ENCODE results near the gene NADSYN1.

NADSYN1 gene

GRCh38 chr11:71426413-71426812 is 26.6 kb upstream of the NADSYN1 start:
- H3K9me2 ChIP-seq (replicated peaks; ENCODE audit: insufficient read depth, low read length), result no peaks in the 10 kb centered on the region
- H3K27ac ChIP-seq (ENCODE audit: low read depth, low read length), result no peak overlapping the region
- H3K9me3 ChIP-seq (ENCODE audit: insufficient read depth, low read length), result no peaks in the 10 kb centered on the region
- H3K4me3 ChIP-seq (ENCODE audit: insufficient read depth, low read length, poor library complexity, severe bottlenecking), result no peak overlapping the region
- H3K36me3 ChIP-seq (ENCODE audit: low read length), result no peaks in the 10 kb centered on the region
- H3K4me2 ChIP-seq (ENCODE audit: low read depth, low read length, poor library complexity, severe bottlenecking), result no peak overlapping the region
- no peaks in the 10 kb centered on the region for H3K27me3 ChIP-seq (ENCODE audit: low read length)
- no peaks in the 10 kb centered on the region for H3F3A ChIP-seq (ENCODE audit: insufficient read depth)
- H3K9ac ChIP-seq (ENCODE audit: low read length), result no peak overlapping the region
- TF ChIP-seq, protein P1, sequence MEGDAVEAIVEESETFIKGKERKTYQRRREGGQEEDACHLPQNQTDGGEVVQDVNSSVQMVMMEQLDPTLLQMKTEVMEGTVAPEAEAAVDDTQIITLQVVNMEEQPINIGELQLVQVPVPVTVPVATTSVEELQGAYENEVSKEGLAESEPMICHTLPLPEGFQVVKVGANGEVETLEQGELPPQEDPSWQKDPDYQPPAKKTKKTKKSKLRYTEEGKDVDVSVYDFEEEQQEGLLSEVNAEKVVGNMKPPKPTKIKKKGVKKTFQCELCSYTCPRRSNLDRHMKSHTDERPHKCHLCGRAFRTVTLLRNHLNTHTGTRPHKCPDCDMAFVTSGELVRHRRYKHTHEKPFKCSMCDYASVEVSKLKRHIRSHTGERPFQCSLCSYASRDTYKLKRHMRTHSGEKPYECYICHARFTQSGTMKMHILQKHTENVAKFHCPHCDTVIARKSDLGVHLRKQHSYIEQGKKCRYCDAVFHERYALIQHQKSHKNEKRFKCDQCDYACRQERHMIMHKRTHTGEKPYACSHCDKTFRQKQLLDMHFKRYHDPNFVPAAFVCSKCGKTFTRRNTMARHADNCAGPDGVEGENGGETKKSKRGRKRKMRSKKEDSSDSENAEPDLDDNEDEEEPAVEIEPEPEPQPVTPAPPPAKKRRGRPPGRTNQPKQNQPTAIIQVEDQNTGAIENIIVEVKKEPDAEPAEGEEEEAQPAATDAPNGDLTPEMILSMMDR (IDR thresholded peaks at IDR 0.05; ENCODE audit: insufficient read depth, low read length, poor library complexity, severe bottlenecking), result no peak
- no peak for TF ChIP-seq EZH2phosphoT487 (conservative IDR thresholded peaks at IDR 0.05; ENCODE audit: low read length)
- no peak overlapping the region for H2AFZ ChIP-seq (ENCODE audit: low read depth, low read length, severe bottlenecking)
- H3K79me2 ChIP-seq (ENCODE audit: insufficient read depth, low read length), result no peaks in the 10 kb centered on the region
- no peaks in the 10 kb centered on the region for H4K20me1 ChIP-seq (ENCODE audit: low read depth, low read length)

GRCh38 chr11:71428861-71429435 is 24.1 kb upstream of the NADSYN1 start:
- Histone ChIP-seq H3K36me3 (ENCODE audit: low read length) (no peaks in the 10 kb centered on the region), H3K4me3 (ENCODE audit: insufficient read depth, low read length, poor library complexity, severe bottlenecking) (no peak overlapping the region), H3K27ac (ENCODE audit: low read depth, low read length) (no peak overlapping the region), H3K9me3 (ENCODE audit: insufficient read depth, low read length) (no peaks in the 10 kb centered on the region), H4K20me1 (ENCODE audit: low read depth, low read length) (no peaks in the 10 kb centered on the region), H3F3A (ENCODE audit: insufficient read depth) (no peaks in the 10 kb centered on the region), H3K9ac (ENCODE audit: low read length) (no peak overlapping the region), H2AFZ (ENCODE audit: low read depth, low read length, severe bottlenecking) (no peak overlapping the region), H3K4me2 (ENCODE audit: low read depth, low read length, poor library complexity, severe bottlenecking) (no peak overlapping the region), H3K27me3 (ENCODE audit: low read length) (no peaks in the 10 kb centered on the region), H3K79me2 (ENCODE audit: insufficient read depth, low read length) (no peaks in the 10 kb centered on the region), H3K9me2 (replicated peaks; ENCODE audit: insufficient read depth, low read length) (no peaks in the 10 kb centered on the region)
- no peak for TF ChIP-seq EZH2phosphoT487 (conservative IDR thresholded peaks at IDR 0.05; ENCODE audit: low read length)
- TF ChIP-seq, protein P1 (IDR thresholded peaks at IDR 0.05; ENCODE audit: insufficient read depth, low read length, poor library complexity, severe bottlenecking), result no peak

- Histone ChIP-seq H3K36me3 (ENCODE audit: low read length) (no peaks in the 10 kb centered on the region), H3K9ac (ENCODE audit: low read length) (no peak overlapping the region), H3K27ac (ENCODE audit: low read depth, low read length) (no peak overlapping the region), H4K20me1 (ENCODE audit: low read depth, low read length) (no peaks in the 10 kb centered on the region), H3K4me2 (ENCODE audit: low read depth, low read length, poor library complexity, severe bottlenecking) (no peak overlapping the region), H3K4me3 (ENCODE audit: insufficient read depth, low read length, poor library complexity, severe bottlenecking) (no peak overlapping the region), H3K9me3 (ENCODE audit: insufficient read depth, low read length) (no peaks in the 10 kb centered on the region), H3K9me2 (replicated peaks; ENCODE audit: insufficient read depth, low read length) (no peaks in the 10 kb centered on the region), H3F3A (ENCODE audit: insufficient read depth) (no peaks in the 10 kb centered on the region), H3K79me2 (ENCODE audit: insufficient read depth, low read length) (no peaks in the 10 kb centered on the region), H2AFZ (ENCODE audit: low read depth, low read length, severe bottlenecking) (no peak overlapping the region), H3K27me3 (ENCODE audit: low read length) (no peaks in the 10 kb centered on the region)
- TF ChIP-seq, protein P1 (IDR thresholded peaks at IDR 0.05; ENCODE audit: insufficient read depth, low read length, poor library complexity, severe bottlenecking), result no peak
- no peak for TF ChIP-seq EZH2phosphoT487 (conservative IDR thresholded peaks at IDR 0.05; ENCODE audit: low read length)
Observed at GRCh38 chr11:71429701-71430100, 23.3 kb upstream of the NADSYN1 start.

Data from SU-DHL-6 (cell line).